Inflammatory macrophage treated with lipopolysaccharide for 1 hour (primary cell): ENCODE measurements around the gene PKP4.
A peak's percentile ranks its signal among the peaks of the same experiment; 100 is the strongest.
"Not testable (repeated sequence)": the region's sequence is repeated elsewhere in the genome, so short reads cannot be mapped to it uniquely, and the experiment has no call there.

Experiments used
- DNase-seq, 2 donors: peaks; one replicate each; pipeline ENCODE4 v3.0.0-alpha.2; 2020 to 2022

Gene PKP4

DNA sequence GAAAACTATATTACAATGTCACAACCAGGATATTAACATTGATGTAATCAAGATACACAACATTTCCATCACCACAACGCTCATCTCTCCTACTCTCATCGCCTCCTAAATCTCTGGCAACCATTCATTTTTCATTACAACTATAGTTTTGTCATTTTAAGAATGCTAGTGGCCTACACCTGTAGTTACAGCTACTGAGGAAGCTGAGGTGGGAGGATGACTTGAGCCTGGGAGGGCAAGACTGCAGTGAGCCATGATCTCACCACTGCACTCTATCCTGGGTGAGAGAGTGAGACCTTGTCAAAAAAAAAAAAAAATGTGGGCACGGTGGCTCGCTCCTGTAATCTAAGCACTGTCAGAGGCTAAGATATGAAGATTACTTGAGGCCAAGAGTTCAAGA is 10.5 kb downstream of the PKP4 start:
- no peak for DNase-seq

DNA sequence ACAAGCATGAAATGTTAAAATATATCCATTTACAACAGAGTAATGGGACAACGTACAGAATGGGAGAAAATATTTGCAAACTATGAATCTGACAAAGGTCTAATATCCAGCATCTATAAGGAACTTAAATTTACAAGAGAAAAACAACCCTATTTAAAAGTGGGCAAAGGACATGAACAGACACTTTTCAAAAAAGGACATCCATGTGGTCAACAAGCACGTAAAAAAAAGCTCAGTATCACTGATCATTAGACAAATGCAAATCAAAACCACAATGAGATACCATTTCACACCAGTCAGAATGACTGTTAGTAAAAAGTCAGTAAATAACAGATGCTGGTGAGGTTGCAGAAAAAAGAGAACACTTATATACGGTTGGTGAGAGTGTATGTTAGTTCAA is 16.1 kb downstream of the PKP4 start:
- DNase-seq: not testable (repeated sequence)

DNA sequence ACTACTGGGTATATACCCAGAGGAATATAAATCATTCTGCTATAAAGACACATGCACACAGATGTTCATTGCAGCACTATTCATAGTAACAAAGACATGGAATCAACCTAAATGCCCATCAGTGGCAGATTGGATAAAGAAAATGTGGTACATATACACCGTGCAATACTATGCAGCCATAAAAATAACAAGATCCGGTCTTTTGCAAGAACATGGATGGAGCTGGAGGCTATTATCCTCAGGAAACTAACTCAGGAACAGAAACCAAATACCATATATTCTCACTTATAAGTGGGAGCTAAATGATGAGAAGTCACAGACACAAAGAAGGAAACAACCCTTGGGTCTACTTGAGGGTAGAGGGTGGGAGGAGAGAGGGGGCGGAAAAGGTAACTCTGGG is 16.5 kb downstream of the PKP4 start:
- DNase-seq: not testable (repeated sequence)

DNA sequence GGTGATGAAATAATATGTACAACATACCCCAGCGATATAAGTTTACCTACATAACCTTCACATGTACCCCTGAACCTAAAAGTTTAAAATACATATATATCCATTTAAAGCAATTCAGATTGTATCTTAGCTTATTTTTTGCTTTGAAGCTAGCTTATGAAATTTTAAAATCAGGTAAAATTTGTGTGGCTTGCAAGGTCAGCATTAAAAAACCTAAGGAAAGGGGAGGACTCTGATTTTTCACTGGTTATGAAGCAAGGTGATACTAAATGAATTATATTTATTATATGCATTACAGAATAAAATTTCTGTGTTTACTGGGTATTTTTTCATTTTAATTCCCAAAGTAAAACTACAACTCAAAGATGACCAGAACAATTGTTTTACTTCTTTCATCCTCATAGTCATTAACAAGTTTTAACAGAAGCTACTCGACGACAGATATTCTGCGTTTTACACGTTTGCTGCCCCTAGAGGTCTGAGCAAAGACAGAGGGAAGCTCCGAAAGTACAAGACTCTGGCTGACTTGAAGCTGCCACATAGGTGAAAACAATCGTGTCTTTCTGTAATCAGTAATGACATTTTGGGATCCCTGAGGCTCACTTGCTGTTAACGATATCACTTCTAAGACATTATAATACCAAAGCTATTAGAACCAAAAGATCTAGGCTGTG is 17.1 kb downstream of the PKP4 start:
- no peak for DNase-seq

DNA sequence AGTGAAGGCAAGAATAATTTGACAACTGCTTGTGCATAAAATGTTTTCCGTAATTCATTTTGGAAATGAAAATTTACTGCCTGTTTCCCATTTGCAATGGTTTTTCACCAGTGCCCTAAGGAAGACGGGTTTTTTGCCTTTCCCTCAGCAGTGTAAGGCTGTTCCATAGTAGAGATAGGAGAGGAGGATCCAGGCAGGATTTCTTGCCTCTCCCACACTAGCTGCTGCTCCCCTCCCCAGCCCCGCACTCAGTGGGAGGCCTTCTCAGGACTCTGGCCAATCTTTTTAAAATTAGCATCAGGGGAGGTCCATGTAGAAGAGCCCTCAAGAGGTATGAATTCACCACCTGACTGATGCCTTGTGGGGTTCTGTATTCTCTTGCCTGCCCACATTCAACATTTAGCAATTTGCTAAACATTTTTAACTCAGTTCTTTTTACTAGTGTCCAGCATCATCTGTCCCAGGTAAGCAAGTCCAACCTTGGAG is 17.8 kb downstream of the PKP4 start:
- DNase-seq: not testable (repeated sequence)

DNA sequence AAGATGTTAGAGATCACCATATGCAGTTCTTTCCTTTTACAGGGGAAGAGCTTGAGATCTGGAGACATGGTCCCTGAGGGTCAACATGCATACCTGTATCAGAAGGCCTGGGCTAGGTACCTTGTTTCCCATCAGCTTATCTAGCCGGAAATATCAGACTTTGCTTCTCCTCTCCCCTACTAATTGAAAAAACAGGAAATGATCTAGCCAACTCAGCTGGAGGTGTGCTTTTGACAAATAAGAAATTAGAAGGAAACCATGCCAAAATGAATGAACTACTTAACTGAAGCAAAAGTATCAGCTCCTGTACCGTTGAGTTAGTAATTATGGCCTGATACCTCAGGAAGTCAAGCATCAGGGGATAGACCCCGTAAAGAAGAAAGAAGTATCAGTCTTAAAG is 20.4 kb downstream of the PKP4 start:
- DNase-seq: no peak

DNA sequence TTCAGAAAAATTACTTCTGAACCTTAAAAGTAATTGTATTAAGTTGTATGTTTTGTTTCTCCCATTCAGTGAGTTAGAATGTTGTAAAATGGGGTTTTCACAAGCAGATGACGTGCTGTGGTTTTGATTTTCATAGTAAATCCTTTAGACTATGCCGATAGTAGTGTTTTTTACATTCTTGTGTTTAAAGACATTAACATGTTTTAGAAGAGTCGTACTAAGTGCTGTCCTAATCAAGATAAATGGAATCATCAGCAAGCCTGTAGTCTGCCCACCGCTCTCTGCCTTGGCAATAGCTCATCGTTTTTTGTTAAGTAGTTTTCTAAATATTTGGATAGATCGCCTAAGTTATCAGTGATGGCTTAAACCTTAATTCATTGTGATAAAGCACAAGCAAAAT is 21.5 kb downstream of the PKP4 start:
- no peak for DNase-seq

DNA sequence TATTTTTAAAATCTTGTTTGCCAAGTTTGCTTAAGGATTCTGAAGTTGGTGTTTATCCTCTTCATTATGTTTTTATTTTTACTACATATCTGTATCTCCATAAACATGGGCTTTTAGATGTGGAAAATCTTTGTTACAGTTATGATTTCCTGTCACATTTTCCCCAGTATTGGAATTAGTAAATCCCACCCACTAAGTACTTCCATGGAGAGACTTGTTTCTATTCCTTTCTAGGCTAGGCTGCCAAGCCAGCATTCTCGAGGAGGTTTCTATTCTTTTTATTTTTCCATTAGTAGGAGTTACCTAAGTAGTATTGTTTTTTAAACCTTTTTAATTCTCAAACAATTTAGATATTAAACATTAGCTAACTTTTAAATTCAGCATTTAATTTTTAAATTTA is 22.1 kb downstream of the PKP4 start:
- DNase-seq: no peak

DNA sequence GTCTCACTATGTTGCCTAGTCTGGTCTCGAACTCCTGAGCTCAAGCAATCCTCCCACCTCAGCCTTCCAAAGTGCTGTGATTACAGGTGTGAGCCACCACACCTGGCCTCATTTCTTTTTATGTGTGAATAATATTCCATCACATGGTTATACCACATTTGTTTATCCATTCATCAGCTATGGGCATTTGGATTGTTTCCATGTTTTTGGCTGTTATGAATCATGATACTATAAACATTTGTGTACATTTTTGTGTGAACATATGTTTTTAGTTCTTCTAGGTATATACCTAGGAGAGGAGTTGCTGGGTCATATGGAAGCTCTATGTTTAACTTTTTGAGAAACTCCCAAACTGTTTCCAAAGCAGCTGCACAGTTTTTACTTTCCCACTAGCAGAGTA is 24.4 kb downstream of the PKP4 start:
- DNase-seq: no peak

DNA sequence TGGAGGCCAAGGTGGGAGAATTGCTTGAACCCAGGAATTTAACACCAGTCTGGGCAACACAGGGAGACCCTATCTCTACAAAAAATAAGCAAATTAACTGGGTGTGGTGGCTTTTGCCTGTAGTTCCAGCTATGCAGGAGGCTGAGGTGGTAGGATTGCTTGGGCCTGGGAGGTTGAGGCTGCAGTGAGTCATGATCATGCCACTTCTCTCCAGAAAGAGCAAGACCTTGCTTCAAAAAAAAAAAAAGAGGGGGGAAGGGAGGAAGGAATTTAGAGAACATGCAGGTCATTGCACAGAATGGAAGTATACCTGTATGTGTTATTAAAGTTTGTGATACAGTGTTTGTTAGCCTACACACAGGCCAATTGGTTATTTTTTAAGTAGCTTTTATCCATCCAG is 25.8 kb downstream of the PKP4 start:
- DNase-seq: peak in 1 of 2 donors; percentile 15

DNA sequence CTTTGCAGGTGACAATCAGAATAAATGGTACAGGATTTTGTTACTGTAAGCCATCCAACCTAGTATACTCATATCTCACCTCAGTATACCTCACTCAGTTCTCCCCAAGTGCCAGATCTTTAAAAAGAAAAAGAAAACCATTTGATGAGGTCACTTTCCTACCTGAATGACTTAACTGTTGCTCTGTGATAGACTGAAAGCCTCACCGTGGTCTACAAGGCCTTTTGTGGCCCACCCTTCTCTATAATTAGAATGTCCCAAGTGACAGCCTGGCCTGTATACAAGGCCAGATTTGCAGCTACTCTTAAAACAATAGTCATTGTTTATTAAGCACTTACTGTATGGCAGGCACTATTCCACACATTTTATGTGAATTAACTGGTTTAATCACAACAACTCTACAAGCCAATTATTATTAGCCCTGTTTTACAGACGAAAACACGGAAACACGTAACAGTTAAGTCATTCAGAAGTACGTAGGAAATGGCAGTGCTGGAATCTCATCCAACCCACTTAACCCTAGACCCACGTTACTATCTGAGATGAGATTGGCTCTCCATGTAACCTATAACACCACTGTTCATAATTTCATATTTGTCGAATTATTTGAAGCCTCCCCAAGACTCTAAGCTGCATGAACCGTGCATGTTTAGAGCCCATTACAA is 28.3 kb downstream of the PKP4 start:
- DNase-seq: no peak

DNA sequence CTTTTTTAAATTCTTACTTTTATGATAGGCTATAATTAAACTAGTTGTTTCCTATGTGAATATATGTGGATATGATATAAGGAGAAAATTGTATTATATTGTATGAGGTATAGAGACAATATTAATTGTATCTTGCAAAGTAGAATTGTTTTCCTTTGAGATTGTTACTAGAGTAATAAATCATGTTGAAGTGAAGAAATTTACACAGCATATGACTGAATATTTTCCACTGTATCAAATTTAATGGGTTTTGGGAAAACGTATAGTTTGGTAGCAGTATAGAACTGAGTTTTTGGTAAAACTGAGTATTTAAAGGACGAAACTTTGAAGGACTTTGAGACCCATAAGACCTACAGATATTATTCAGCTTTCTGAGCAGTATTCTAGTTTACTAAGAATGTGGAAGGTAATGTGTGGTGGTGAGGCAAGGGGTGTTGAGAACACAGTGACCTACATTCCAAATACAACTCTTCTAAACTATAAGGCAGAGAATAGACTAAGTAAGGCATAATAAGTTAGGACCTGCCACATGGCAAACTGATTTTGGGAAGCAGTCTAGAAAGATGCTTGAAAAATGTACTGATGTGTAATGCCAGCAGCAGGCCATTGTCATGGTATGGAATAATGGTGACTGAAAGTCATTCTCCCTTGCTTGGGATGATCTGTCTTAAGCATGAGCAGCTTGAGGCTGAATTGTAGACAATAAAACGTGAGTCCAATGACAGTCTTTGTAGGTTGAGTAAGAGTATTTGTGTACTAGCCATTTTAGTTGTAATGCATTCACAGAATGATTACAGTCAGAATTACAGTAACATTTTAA is 29.6 kb downstream of the PKP4 start:
- DNase-seq: no peak

DNA sequence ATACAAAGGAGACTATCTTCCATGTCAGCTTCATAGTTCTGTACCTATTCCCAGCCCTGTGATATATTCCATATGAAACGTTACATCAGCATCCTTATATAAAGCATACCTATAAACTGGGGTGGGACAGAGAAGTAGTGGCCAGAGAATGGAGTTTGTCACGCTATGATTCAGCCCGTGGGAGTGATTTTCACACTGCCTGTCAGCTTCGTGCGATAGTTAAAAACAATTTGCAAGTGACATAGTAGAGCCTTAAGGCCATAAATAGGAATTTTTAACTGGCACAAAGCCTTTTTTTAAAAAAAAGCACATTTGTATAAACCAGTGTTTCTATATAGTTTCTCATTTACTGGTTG is 30.2 kb downstream of the PKP4 start:
- DNase-seq: no peak

DNA sequence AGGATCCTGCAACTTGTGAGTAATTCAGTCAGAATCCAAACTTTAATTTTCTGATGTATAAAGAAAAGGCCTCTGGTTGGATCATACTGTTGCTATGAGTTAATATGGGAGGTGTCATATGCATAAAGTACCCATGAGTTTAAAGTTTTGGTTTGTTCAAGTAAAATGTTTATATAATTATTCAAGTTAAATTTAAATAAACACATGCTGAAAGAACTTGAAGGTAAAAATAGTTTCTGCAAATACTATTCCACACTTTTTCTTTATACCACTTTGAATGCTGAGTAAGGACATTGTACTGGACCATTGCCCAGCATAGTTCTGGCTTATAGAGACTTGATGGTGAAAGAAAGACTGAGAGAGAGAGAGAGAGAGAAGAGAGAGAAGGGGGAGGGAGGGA is 30.7 kb downstream of the PKP4 start:
- DNase-seq: no peak

DNA sequence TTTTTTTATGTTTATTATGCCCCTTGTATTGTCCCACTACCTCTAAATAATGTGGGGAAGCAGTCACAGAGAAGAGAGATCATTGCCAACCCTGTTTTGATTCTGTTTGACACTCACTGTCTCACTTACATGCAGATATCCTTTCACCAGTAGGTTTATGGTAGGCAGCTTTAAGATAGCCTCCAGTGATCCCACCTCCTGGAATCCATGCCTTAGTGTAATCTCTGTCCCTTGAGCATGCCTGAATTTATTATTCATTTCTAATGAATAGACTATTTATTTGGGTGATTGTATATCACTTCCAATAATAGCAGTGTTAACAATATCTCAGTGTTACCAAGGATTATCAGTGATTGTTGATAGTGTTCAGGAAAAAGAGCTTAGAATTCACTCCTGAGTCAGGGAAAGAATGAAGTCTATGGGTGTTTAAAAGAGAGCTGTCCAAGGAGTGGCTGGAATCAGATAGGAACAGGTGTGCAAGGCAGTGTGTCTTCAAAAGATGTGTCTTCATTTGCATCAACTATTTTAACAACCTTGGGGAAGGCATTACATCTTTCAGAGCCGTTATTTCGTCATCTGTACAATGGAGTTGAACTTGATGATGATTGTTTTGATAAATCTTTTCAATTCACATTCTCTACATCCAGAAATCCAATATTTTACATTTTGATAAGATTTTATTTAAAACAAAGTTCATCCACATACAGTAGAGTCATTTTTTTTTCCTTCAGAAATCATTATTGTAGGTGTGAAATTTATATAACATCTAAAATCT is 31.9 kb downstream of the PKP4 start:
- DNase-seq: no peak

DNA sequence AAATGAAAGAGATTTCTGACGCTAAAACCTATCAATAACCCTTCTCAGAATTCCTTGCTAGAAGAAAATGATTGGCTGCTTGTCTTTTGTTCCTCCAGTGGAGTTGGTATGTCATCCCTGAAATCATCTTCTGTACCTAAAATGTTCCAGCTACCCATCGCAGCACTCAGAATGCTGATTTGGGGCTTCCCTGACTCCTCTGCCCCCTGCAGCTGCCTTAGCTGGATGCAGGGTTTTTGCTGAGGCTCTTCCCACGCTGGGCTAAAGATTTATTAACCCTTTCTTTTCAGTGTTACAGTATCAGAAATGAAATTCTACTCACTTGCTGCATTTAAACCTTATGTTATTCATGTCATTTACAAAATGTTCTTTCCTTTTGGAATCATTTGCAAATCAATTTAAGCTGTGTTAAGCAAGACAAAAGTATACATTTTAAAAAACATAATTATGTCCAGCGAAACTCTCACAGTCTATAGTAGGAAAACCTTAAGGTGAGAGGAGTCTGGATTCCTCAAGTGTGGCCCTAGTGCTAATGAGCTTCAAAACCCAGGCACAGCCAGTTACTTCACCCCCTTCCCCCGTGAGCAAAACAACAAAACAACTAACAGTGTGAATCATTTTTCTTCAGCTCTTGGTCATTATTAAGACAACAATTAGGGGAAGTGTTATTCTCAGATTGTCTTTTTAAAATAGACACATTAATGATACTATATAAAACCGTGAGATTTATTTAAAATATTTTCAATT is 32.8 kb downstream of the PKP4 start:
- DNase-seq: no peak

DNA sequence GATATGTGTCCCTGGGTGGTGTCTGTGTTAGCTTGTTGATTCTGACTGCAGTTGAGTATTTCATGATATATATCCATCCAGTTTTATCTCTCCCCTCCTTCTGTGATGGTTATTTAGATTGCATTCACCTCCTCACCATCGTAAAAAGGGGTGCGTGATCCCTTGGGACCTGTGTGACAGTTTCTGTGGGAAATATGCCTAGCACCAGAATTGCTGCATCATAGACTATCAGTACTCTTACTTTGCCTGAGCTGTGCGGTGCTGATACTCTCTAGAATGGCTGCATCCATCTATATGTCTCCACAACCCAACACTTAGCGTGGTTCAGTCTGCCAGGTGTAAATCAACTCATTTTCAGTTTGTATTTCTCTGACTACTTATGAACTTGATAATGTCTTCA is 34.3 kb downstream of the PKP4 start:
- no peak for DNase-seq

DNA sequence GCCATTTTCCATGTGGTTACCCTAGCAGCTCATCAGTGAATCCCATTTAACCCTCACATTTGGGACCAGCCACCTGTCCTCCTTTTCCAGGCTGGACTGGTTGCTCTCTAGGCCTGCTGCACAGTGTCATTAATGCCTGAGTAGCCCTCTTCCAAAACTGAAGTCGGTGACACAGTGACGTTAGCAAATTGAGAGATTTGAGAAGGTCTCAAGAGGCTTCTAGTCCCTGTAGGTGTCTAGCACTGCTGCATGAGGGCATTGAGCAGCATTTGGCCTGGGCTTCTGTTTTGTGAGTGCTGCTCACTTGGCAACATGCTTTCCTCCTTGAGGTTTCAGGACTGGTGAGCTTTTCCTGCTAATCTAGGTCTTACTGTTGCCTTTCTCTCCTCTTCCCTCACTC is 36.7 kb downstream of the PKP4 start:
- DNase-seq: no peak

DNA sequence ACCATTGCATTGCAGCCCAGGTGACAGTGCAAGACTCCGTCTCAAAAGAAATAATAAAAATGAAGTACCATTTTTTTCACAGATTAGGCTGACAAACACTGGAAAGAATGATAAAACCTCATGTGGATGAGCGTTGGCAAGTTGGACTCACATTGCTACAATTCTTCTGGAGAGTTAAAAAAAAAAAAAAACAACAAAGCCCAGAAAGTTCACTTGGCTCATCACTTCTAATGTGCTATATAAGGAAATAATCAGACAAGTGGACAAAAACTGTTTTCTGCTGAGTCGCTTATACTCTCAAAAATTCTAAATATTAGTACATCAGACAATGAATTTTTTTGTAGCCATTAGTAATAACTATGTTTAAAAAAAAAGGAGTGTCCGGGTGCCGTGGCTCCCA is 38.4 kb downstream of the PKP4 start:
- no peak for DNase-seq

DNA sequence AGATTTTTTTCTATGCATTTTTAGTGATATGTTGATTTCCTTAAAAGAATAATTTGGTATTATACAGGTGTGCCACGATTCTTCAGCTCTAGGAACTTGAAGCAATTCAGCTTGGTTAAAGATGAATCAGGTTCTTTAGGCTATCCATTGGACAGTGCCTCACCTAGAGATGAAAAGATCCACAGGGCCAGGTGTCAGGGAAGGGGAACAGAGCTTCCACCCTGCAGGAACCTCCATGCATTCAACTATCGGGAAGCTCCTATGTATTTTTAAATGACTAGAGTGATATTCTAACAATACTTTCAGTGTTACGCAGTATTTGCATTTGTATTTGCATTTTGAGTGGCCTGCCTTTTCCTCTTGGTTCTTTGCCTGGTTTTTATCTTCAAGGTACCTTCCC is 40.2 kb downstream of the PKP4 start:
- DNase-seq: no peak

DNA sequence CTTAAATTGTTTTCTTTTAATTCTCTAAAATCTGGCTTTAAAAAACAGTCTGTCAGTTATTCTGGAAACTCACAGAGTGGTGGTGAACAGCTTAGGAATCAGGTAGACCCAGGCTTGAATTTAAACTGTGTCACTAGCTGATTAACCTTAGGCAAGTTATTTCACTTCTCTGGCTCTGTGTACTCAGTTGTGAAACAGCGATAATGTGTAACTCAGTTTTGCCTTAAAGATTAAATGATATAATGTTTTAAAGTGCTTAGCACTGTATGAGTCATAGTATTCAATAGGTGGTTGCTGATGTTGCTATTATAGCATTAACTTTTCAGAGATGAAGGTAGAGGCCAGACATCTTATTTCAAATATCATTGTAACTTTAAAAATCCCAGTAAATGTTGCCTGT is 40.7 kb downstream of the PKP4 start:
- DNase-seq: no peak

DNA sequence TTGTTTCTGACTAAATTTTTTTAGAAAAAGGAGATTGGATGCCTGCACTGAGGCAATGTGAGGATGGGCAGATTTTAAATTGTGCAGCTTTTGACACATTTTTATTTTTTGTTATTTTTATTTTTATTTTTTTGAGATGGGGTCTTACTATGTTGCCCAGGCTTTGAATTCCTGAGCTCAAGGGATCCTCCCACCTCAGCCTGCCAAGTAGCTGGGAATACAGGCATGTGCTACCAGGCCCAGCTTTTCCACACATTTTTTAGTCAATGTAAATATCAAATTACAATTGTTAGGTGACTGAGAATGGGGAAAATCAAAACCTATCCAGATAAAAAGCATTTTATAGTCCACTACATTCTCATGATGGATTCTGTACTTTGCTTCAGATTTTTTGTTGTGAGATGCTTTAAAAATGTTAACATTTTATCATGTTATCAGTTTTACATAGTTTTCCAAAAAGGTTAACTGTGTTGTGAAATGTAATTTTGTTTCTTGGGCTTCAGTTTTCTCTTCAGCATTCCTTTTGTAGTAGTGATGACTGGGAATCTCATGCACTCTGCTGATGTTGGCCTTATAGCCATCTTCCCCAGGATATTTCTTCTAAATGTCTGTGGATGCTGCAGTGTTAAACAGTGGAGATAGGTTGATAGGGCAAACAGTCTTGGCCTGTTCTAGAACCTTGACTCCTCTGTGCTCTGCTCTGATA is 41.4 kb downstream of the PKP4 start:
- DNase-seq: no peak
